ENCODE data around the gene ACAP2. TPM values are rescaled to one million over a fixed set of nuclear protein-coding genes. Genes with fewer than 3 reads are reported as not detected.

ACAP2 gene
- total and polyA plus RNA-seq, 7 donors: 3.2 to 12.5 (median 10.2) TPM

- ATAC-seq (no peak), DNase-seq (no peak)
- peaks cover 0 to 8% of the 10 kb centered on the region in 2 donors for H3K36me3 ChIP-seq (ENCODE audit: insufficient read depth in 1 of 2, low read depth in 1 of 2)
- WGBS, 3 donors: 93 to 95% (median 94%) methylated on average over 6 of the region's 6 CpGs
- no peaks in the 10 kb centered on the region for H3K27me3 ChIP-seq (ENCODE audit: insufficient read depth in 3 of 3, low read length in 2 of 3)
- H3K4me3 ChIP-seq: no peak overlapping the region
- intact Hi-C loops (cut with DNase I): no loop called here
- H3K4me1 ChIP-seq: peaks cover 7% of the 10 kb centered on the region
- no peak for TF ChIP-seq CTCF (IDR thresholded peaks at IDR 0.05)
- no peaks in the 10 kb centered on the region for H3K9me3 ChIP-seq
- no peak overlapping the region for H3K27ac ChIP-seq
Measured at GRCh38 chr3:195227871-195228270, 214.9 kb downstream of the ACAP2 start.

GRCh38 chr3:195226900-195227447, 215.8 kb downstream of the ACAP2 start:
- Histone ChIP-seq H3K4me1 (peaks cover 7% of the 10 kb centered on the region), H3K9me3 (no peaks in the 10 kb centered on the region), H3K36me3 (ENCODE audit: insufficient read depth in 1 of 2, low read depth in 1 of 2) (peaks cover 0 to 8% of the 10 kb centered on the region in 2 donors), H3K27ac (no peak overlapping the region), H3K27me3 (ENCODE audit: insufficient read depth in 3 of 3, low read length in 2 of 3) (no peaks in the 10 kb centered on the region), H3K4me3 (no peak overlapping the region)
- DNase-seq (peak in 1 of 2 donors; percentile 40), ATAC-seq (no peak)
- no peak for TF ChIP-seq CTCF (IDR thresholded peaks at IDR 0.05)
- intact Hi-C loops (cut with DNase I): no loop called here
- 75 to 77% (median 76%) methylated on average over 9 of the region's 9 CpGs for WGBS, 3 donors

GRCh38 chr3:195226445-195226844, 216.4 kb downstream of the ACAP2 start:
- ATAC-seq (no peak), DNase-seq (no peak)
- H3K36me3 ChIP-seq (ENCODE audit: insufficient read depth in 1 of 2, low read depth in 1 of 2): peaks cover 0 to 8% of the 10 kb centered on the region in 2 donors
- H3K4me3 ChIP-seq: no peak overlapping the region
- H3K9me3 ChIP-seq: no peaks in the 10 kb centered on the region
- intact Hi-C loops (cut with DNase I): no loop called here
- H3K27me3 ChIP-seq (ENCODE audit: insufficient read depth in 3 of 3, low read length in 2 of 3): no peaks in the 10 kb centered on the region
- 88 to 90% (median 88%) methylated on average over 7 of the region's 7 CpGs for WGBS, 3 donors
- H3K4me1 ChIP-seq: peaks cover 7% of the 10 kb centered on the region
- no peak overlapping the region for H3K27ac ChIP-seq
- TF ChIP-seq CTCF (IDR thresholded peaks at IDR 0.05): no peak

GRCh38 chr3:195224980-195225580, 217.7 kb downstream of the ACAP2 start:
- intact Hi-C loops (cut with DNase I): no loop called here
- no peak overlapping the region for H3K27ac ChIP-seq

More at GRCh38 chr3:195224980-195225580, 217.7 kb downstream of the ACAP2 start:
- Histone ChIP-seq H3K27me3 (ENCODE audit: insufficient read depth in 3 of 3, low read length in 2 of 3) (no peaks in the 10 kb centered on the region), H3K4me1 (peaks cover 7% of the 10 kb centered on the region), H3K4me3 (no peak overlapping the region), H3K36me3 (ENCODE audit: insufficient read depth in 1 of 2, low read depth in 1 of 2) (peaks cover 0 to 8% of the 10 kb centered on the region in 2 donors), H3K9me3 (no peaks in the 10 kb centered on the region)
- 96 to 100% (median 100%) methylated on average over 3 of the region's 3 CpGs for WGBS, 3 donors
- DNase-seq (no peak), ATAC-seq (no peak)
- TF ChIP-seq CTCF (IDR thresholded peaks at IDR 0.05): no peak

Other genes with a start within 250 kb of the ACAP2 start
- 1 to 10 TPM; 1.8 to 3.5 (median 2.3) TPM for gene XXYLT1, start 171.9 kb downstream of the ACAP2 start, total RNA-seq
- gene XXYLT1, start 171.9 kb downstream of the ACAP2 start, polyA plus RNA-seq: 1 to 10 TPM in 2 of 3 donors, under 1 TPM in 1; 0.86 to 2.1 (median 1.5) TPM
- gene PPP1R2, start 100.3 kb upstream of the ACAP2 start, total RNA-seq: 100 to 1,000 TPM in 1 of 4 donors, 10 to 100 TPM in 3; 52.3 to 152 (median 91.5) TPM
- gene PPP1R2, start 100.3 kb upstream of the ACAP2 start, polyA plus RNA-seq: 10 to 100 TPM; 45.0 to 81.9 (median 70.6) TPM
- gene APOD, start 140.9 kb upstream of the ACAP2 start, total RNA-seq: 100 to 1,000 TPM; 265 to 468 (median 389) TPM
- gene APOD, start 140.9 kb upstream of the ACAP2 start, polyA plus RNA-seq: 100 to 1,000 TPM; 304 to 629 (median 370) TPM

All from psoas muscle (tissue), 8 donors.